ENCODE measurements around the gene PRKACB.

PRKACB gene

DNA sequence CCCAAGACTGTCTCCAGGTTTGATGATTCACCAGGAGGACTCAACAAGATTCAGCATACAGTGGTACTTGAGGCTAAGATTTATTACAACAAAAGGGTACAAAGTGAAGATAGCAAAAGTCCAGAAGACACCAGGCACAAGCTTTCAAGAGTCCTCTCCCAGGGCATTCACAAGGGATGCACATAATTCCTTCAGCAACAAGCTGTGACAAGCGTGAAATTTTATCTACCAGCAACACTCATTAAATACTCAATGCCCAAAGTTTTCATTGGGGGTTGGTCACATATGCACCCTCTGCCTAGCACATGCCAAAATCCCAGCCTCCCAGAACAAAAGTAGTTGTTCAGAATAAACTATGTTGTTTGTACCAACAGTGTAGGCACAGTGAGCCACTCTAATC is 62.3 kb downstream of the PRKACB start:
- TF ChIP-seq FOXP2 (optimal IDR thresholded peaks at IDR 0.05; ENCODE audit: borderline replicate concordance, extremely low read depth, extremely low read length, insufficient read depth) (no peak), POLR2AphosphoS5 (IDR thresholded peaks at IDR 0.05; ENCODE audit: low read depth, low read length) (no peak)

DNA sequence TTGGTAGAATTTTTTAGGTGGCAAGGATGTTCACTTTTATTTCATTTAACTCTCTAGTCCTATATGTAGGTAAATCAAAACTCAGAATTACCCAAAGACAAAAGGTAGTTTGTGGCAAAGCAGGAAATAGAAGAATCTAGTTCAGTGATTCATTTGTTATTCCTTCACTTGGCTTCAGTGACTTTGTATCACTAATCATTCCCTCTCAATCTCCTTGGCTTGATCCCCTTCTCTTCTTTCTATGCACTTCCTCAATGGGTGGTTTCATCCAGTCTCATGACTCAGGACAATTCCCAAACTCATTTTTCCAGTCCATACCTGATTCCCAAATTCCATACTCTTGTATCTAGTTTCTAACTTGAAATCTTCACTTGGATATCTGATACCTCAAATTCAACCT is 64.9 kb downstream of the PRKACB start:
- TF ChIP-seq FOXP2 (optimal IDR thresholded peaks at IDR 0.05; ENCODE audit: borderline replicate concordance, extremely low read depth, extremely low read length, insufficient read depth) (no peak), SIN3A (IDR thresholded peaks at IDR 0.05; ENCODE audit: borderline replicate concordance, insufficient read depth, low read length) (no peak), TAF1 (IDR thresholded peaks at IDR 0.05; ENCODE audit: borderline replicate concordance, insufficient read depth, low read length) (no peak), POLR2AphosphoS5 (IDR thresholded peaks at IDR 0.05; ENCODE audit: low read depth, low read length) (no peak)
- TF ChIP-seq, protein P1, sequence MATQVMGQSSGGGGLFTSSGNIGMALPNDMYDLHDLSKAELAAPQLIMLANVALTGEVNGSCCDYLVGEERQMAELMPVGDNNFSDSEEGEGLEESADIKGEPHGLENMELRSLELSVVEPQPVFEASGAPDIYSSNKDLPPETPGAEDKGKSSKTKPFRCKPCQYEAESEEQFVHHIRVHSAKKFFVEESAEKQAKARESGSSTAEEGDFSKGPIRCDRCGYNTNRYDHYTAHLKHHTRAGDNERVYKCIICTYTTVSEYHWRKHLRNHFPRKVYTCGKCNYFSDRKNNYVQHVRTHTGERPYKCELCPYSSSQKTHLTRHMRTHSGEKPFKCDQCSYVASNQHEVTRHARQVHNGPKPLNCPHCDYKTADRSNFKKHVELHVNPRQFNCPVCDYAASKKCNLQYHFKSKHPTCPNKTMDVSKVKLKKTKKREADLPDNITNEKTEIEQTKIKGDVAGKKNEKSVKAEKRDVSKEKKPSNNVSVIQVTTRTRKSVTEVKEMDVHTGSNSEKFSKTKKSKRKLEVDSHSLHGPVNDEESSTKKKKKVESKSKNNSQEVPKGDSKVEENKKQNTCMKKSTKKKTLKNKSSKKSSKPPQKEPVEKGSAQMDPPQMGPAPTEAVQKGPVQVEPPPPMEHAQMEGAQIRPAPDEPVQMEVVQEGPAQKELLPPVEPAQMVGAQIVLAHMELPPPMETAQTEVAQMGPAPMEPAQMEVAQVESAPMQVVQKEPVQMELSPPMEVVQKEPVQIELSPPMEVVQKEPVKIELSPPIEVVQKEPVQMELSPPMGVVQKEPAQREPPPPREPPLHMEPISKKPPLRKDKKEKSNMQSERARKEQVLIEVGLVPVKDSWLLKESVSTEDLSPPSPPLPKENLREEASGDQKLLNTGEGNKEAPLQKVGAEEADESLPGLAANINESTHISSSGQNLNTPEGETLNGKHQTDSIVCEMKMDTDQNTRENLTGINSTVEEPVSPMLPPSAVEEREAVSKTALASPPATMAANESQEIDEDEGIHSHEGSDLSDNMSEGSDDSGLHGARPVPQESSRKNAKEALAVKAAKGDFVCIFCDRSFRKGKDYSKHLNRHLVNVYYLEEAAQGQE (IDR thresholded peaks at IDR 0.05; ENCODE audit: insufficient read depth in 1 of 2, low read depth in 2 of 2, low read length in 2 of 2), result no peak

DNA sequence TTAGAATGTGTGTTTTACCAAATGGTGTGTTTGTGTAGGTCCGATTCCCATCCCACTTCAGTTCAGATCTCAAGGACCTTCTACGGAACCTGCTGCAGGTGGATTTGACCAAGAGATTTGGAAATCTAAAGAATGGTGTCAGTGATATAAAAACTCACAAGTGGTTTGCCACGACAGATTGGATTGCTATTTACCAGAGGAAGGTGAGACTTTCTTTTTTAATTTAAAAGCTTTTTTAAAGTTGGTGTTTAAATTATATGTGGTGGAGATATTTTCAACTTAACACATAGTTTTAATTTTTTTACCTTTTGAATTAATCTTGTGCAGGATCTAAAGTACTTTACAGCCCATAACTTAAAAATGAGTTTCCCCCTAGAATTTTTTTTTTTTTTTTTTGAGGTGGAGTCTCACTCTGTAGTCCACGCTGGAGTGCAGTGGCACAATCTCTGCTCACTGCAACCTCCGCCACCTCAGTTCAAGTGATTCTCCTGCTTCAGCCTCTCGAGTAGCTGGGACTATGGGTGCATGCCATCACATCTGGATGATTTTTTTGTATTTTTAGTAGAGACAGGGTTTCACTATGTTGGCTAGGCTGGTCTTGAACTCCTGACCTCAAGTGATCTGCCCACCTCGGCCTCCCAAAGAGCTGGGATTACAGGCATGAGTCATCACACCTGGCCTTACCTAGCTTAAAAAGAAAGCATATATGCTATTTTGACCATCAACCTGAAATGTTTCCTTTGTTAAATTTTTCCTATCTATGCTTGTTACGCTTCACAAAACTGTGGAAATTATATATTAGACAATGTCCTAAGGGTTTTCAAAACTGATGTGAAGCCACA is 70.3 kb downstream of the PRKACB start:
- TF ChIP-seq, protein P1 (IDR thresholded peaks at IDR 0.05; ENCODE audit: insufficient read depth in 1 of 2, low read depth in 2 of 2, low read length in 2 of 2), result no peak
- TF ChIP-seq SIN3A (IDR thresholded peaks at IDR 0.05; ENCODE audit: borderline replicate concordance, insufficient read depth, low read length) (no peak), TAF1 (IDR thresholded peaks at IDR 0.05; ENCODE audit: borderline replicate concordance, insufficient read depth, low read length) (no peak), FOXP2 (optimal IDR thresholded peaks at IDR 0.05; ENCODE audit: borderline replicate concordance, extremely low read depth, extremely low read length, insufficient read depth) (no peak), POLR2AphosphoS5 (IDR thresholded peaks at IDR 0.05; ENCODE audit: low read depth, low read length) (no peak)

DNA sequence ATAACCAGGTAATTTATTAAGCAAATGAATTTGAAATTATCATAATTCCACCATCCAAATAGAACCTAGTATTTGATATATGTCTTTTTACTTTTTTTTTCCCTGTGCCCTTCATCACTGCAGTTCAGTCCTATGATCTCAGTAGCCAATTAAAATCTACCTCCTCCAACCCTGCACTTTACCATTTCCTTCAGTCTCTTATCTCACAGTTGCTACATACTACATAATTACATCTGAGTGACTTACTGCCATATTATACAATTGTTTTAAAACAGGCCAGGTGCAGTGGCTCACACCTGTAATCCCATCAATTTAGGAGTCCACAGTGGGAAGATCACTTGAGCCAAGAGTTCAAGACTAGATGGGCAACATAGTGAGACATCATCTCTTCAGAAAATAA is 73.2 kb downstream of the PRKACB start:
- TF ChIP-seq POLR2AphosphoS5 (IDR thresholded peaks at IDR 0.05; ENCODE audit: low read depth, low read length) (no peak), FOXP2 (optimal IDR thresholded peaks at IDR 0.05; ENCODE audit: borderline replicate concordance, extremely low read depth, extremely low read length, insufficient read depth) (no peak)
- TF ChIP-seq, protein P1 (IDR thresholded peaks at IDR 0.05; ENCODE audit: insufficient read depth in 1 of 2, low read depth in 2 of 2, low read length in 2 of 2), result no peak

DNA sequence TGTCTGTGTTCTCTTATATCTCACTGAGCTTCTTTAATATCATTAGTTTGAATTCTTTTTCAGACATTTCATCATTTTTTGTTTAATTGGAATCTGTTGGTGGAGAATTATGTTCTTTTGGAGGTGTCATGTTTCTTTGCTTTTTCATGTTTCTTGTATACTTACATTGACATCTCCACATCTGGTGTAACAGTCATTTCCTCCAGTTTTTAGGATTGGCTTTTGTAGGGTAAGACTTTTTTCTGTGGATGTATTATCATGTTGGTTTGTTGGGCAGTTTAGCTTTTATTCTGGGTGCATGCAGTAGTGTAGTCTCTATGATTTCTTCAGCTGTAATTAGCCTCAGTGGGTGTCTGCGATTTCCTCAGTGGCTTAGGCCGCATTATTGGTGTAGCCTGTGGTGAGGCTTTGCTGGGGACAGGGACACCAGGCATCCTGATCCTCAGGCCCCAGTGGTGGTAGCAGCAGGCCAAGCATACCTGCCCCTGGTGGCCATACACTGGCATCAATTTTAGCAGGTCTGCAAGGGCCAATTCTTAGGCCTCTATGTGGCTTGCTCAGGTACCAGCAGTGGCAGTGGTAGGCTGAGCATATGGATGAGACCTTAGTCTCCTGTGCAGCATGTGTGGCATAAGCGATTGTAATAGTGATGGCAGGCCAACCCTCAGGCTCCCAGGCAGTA is 79.8 kb downstream of the PRKACB start:
- TF ChIP-seq SIN3A (IDR thresholded peaks at IDR 0.05; ENCODE audit: borderline replicate concordance, insufficient read depth, low read length), result no peak
- no peak for TF ChIP-seq FOXP2 (optimal IDR thresholded peaks at IDR 0.05; ENCODE audit: borderline replicate concordance, extremely low read depth, extremely low read length, insufficient read depth)
- no peak for TF ChIP-seq TAF1 (IDR thresholded peaks at IDR 0.05; ENCODE audit: borderline replicate concordance, insufficient read depth, low read length)
- no peak for TF ChIP-seq POLR2AphosphoS5 (IDR thresholded peaks at IDR 0.05; ENCODE audit: low read depth, low read length)
- TF ChIP-seq, protein P1 (IDR thresholded peaks at IDR 0.05; ENCODE audit: insufficient read depth in 1 of 2, low read depth in 2 of 2, low read length in 2 of 2), result no peak
